ENCODE results near the gene TECPR1.

Gene TECPR1

DNA sequence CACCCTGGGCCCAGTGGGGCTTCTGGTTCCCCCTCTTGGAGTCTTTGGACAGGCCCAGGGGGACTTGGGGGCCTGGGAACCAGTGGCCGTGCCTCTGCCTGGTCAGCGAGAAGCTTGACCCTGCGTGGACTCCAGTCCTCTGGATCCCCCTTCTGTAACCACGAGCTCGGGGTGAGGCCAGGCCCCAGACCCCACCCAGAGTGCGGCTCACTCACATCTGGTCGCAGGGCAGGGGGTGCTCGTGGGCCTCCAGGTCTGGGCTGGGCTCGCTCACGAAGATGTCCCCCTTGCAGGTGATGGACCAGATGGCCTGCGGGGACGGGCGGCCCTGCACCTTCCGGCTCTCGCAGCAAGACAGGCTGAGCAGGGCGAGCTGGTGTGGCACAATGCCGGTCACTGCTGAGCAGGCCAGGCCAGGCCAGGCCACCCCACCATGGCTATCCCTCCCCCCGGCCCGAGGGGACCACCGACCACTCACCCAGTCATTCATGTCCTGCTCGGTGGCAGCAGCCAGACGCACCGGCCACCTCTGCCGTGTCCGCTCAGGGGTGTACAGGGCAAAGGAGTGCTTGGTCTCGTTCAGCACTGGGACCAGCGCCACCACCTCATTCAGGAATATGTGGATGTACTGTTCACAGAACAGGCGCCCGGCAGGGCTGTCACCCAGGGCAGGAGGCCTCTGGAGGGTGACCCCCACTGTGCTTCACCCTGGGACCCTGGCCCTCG lies 21.1 kb downstream of the TECPR1 start:
- no peak overlapping the region for H2BK15ac ChIP-seq (ENCODE audit: low read length)
- H4K8ac ChIP-seq (ENCODE audit: low read depth, low read length), result peak overlapping the region; percentile 43
- no peak overlapping the region for H3K4me2 ChIP-seq (ENCODE audit: insufficient read depth, low read length, poor library complexity, severe bottlenecking)
- no peaks in the 10 kb centered on the region for H3K4me1 ChIP-seq (ENCODE audit: control insufficient read depth in 2 of 2, insufficient read depth in 1 of 2, low read depth in 1 of 2, low read length in 2 of 2)
- no peak overlapping the region for H4K91ac ChIP-seq (ENCODE audit: low read depth, low read length, poor library complexity)
- peaks cover 7 to 13% of the 10 kb centered on the region in 2 donors for H3K36me3 ChIP-seq (replicated peaks in 1 of 2; ENCODE audit: control insufficient read depth in 2 of 2, insufficient read depth in 2 of 2, low read length in 2 of 2)
- H2AK5ac ChIP-seq (ENCODE audit: low read depth, low read length), result no peak overlapping the region
- no peaks in the 10 kb centered on the region for H3K27me3 ChIP-seq (ENCODE audit: control insufficient read depth in 3 of 3, insufficient read depth in 3 of 3, low read depth in 1 of 3, low read length in 3 of 3)
- H3K23ac ChIP-seq (ENCODE audit: low read depth, low read length, poor library complexity), result no peak overlapping the region
- WGBS, 2 donors (ENCODE audit: extremely low coverage in 2 of 2, insufficient read length in 2 of 2, insufficient replicate concordance in 1 of 2), result no CpG with 5 or more reads among the region's 30 CpGs
- no peak for DNase-seq (ENCODE audit: low spot score)
- no peak overlapping the region for H2AFZ ChIP-seq (ENCODE audit: low read length)
- H2BK120ac ChIP-seq (ENCODE audit: low read depth, low read length), result peak overlapping the region; percentile 31
- H2BK12ac ChIP-seq (ENCODE audit: low read length), result no peak overlapping the region
- peaks cover 3% of the 10 kb centered on the region for H3K79me1 ChIP-seq (ENCODE audit: low read depth, low read length)
- peak overlapping the region; percentile 82 for H3K14ac ChIP-seq (ENCODE audit: low read length)
- H2BK5ac ChIP-seq (ENCODE audit: low read length), result no peak overlapping the region
- H3K9me3 ChIP-seq (replicated peaks in 1 of 2; ENCODE audit: control insufficient read depth in 2 of 2, insufficient read depth in 1 of 2, low read depth in 1 of 2, low read length in 2 of 2), result no peaks in the 10 kb centered on the region
- H3K27ac ChIP-seq (replicated peaks; ENCODE audit: low read length), result no peak overlapping the region
- no peak overlapping the region for H3K4ac ChIP-seq (ENCODE audit: low read length)
- H3K4me3 ChIP-seq (ENCODE audit: low read length in 2 of 2), result no peak overlapping the region
- H3K9ac ChIP-seq (ENCODE audit: low read depth, low read length, poor library complexity), result no peak overlapping the region
- H3K18ac ChIP-seq (ENCODE audit: low read length), result peak overlapping the region; percentile 64

DNA sequence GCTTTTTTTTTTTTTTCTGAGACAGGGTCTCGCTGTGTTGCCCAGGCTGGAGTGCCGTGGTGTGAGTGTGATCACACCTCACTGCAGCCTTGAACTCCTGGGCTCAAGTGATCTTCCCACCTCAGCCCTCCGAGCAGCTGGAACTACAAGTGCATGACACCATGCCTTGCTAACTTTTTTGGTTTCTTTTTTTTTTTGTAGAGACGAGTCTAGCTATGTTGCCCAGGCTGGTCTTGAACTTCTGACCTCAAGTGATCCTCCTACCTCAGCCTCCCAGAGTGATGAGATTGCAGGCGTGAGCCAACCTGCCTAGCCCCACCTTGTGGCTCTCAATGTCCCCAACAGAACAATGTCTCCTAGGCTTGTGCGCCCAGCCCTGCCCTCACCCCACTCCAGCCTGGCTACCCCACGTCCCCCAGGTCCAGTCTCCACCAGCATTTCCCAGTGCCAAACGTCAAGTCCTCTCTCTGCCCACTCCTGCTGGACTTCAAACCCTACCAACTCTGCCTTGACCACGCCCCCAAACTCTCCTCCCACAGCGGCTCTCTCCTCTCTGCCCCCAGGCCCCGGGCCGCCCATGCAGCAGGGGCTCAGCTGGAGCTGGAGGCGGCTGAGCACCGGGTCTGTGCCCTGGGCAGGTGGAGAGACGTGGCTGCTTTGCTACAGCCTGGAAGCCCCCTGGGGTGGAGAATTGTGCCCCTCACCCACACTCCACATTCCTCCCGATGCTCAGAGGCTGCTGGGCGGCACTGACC lies 21.9 kb downstream of the TECPR1 start:
- H3K4me2 ChIP-seq (ENCODE audit: insufficient read depth, low read length, poor library complexity, severe bottlenecking), result no peak overlapping the region
- no peaks in the 10 kb centered on the region for H3K4me1 ChIP-seq (ENCODE audit: control insufficient read depth in 2 of 2, insufficient read depth in 1 of 2, low read depth in 1 of 2, low read length in 2 of 2)
- H3K18ac ChIP-seq (ENCODE audit: low read length), result peak overlapping the region; percentile 64
- no peaks in the 10 kb centered on the region for H3K27me3 ChIP-seq (ENCODE audit: control insufficient read depth in 3 of 3, insufficient read depth in 3 of 3, low read depth in 1 of 3, low read length in 3 of 3)
- H3K4ac ChIP-seq (ENCODE audit: low read length), result no peak overlapping the region
- H3K4me3 ChIP-seq (ENCODE audit: low read length in 2 of 2), result no peak overlapping the region
- peak overlapping the region; percentile 17 for H4K8ac ChIP-seq (ENCODE audit: low read depth, low read length)
- no peak overlapping the region for H2AFZ ChIP-seq (ENCODE audit: low read length)
- no peak overlapping the region for H3K27ac ChIP-seq (replicated peaks; ENCODE audit: low read length)
- peak overlapping the region; percentile 43 for H3K23ac ChIP-seq (ENCODE audit: low read depth, low read length, poor library complexity)
- H3K14ac ChIP-seq (ENCODE audit: low read length), result peak overlapping the region; percentile 56
- peaks cover 2% of the 10 kb centered on the region for H3K79me1 ChIP-seq (ENCODE audit: low read depth, low read length)
- no peak overlapping the region for H2BK5ac ChIP-seq (ENCODE audit: low read length)
- no peak overlapping the region for H3K9ac ChIP-seq (ENCODE audit: low read depth, low read length, poor library complexity)
- no peak overlapping the region for H2BK12ac ChIP-seq (ENCODE audit: low read length)
- peaks cover 10 to 15% of the 10 kb centered on the region in 2 donors for H3K36me3 ChIP-seq (replicated peaks in 1 of 2; ENCODE audit: control insufficient read depth in 2 of 2, insufficient read depth in 2 of 2, low read length in 2 of 2)
- WGBS, 2 donors (ENCODE audit: extremely low coverage in 2 of 2, insufficient read length in 2 of 2, insufficient replicate concordance in 1 of 2), result no CpG with 5 or more reads among the region's 17 CpGs
- H2AK5ac ChIP-seq (ENCODE audit: low read depth, low read length), result no peak overlapping the region
- no peaks in the 10 kb centered on the region for H3K9me3 ChIP-seq (replicated peaks in 1 of 2; ENCODE audit: control insufficient read depth in 2 of 2, insufficient read depth in 1 of 2, low read depth in 1 of 2, low read length in 2 of 2)
- no peak for DNase-seq (ENCODE audit: low spot score)
- H2BK120ac ChIP-seq (ENCODE audit: low read depth, low read length), result peak overlapping the region; percentile 31
- H2BK15ac ChIP-seq (ENCODE audit: low read length), result no peak overlapping the region
- H4K91ac ChIP-seq (ENCODE audit: low read depth, low read length, poor library complexity), result no peak overlapping the region

DNA sequence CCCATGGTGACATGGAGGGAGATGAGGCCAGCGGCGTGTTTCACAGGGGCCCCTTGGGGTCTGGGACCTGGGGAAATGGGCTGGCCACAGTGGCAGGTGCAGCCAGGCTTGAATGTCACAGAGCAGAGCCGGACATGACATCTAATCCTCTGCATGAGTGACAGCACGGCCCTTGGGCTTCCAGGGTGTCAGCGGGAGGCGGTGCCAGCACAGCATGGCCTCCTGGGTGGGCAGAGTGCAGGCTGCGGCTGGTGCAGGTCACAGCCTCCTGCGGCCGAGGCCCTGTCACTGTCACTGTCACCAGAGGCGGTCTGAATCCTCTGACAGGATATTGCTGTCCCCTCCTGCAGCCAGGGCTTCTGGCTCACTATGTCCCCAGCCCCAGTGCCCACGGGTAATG lies 22.6 kb downstream of the TECPR1 start:
- Histone ChIP-seq H3K9me3 (replicated peaks in 1 of 2; ENCODE audit: control insufficient read depth in 2 of 2, insufficient read depth in 1 of 2, low read depth in 1 of 2, low read length in 2 of 2) (no peaks in the 10 kb centered on the region), H2AFZ (ENCODE audit: low read length) (no peak overlapping the region)

DNA sequence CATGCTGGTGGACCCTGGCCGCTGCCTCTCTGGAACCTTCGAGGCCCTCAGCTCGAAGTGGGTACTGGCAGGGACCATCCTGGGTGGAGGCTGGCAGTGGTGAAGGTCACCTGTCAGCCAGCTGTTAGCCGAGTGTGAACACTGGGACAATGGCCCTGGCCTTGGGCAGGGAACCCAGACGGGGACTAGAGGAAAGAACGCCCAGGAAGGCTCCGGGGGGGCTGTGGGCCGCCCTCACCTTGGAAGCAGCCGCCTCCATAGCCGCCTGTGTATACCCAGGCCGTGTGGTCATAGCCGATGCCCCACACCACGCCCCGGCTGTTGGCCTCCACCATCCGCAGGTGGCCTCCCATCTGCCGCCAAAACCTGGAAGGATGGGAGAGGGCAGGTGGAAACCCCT lies 23.2 kb downstream of the TECPR1 start:
- peaks cover 10 to 15% of the 10 kb centered on the region in 2 donors for H3K36me3 ChIP-seq (replicated peaks in 1 of 2; ENCODE audit: control insufficient read depth in 2 of 2, insufficient read depth in 2 of 2, low read length in 2 of 2)
- H2BK15ac ChIP-seq (ENCODE audit: low read length), result no peak overlapping the region
- no peaks in the 10 kb centered on the region for H3K9me3 ChIP-seq (replicated peaks in 1 of 2; ENCODE audit: control insufficient read depth in 2 of 2, insufficient read depth in 1 of 2, low read depth in 1 of 2, low read length in 2 of 2)
- no peak for DNase-seq (ENCODE audit: low spot score)
- H4K8ac ChIP-seq (ENCODE audit: low read depth, low read length), result no peak overlapping the region
- no peak overlapping the region for H3K4ac ChIP-seq (ENCODE audit: low read length)
- no peak overlapping the region for H2BK5ac ChIP-seq (ENCODE audit: low read length)
- H3K14ac ChIP-seq (ENCODE audit: low read length), result peak overlapping the region; percentile 8
- H3K18ac ChIP-seq (ENCODE audit: low read length), result no peak overlapping the region
- H3K4me1 ChIP-seq (ENCODE audit: control insufficient read depth in 2 of 2, insufficient read depth in 1 of 2, low read depth in 1 of 2, low read length in 2 of 2), result no peaks in the 10 kb centered on the region
- H2BK12ac ChIP-seq (ENCODE audit: low read length), result no peak overlapping the region
- H4K91ac ChIP-seq (ENCODE audit: low read depth, low read length, poor library complexity), result no peak overlapping the region
- peaks cover 4% of the 10 kb centered on the region for H3K79me1 ChIP-seq (ENCODE audit: low read depth, low read length)
- no peak overlapping the region for H3K27ac ChIP-seq (replicated peaks; ENCODE audit: low read length)
- no peak overlapping the region for H3K4me2 ChIP-seq (ENCODE audit: insufficient read depth, low read length, poor library complexity, severe bottlenecking)
- WGBS, 2 donors (ENCODE audit: extremely low coverage in 2 of 2, insufficient read length in 2 of 2, insufficient replicate concordance in 1 of 2), result no CpG with 5 or more reads among the region's 16 CpGs
- H3K27me3 ChIP-seq (ENCODE audit: control insufficient read depth in 3 of 3, insufficient read depth in 3 of 3, low read depth in 1 of 3, low read length in 3 of 3), result no peaks in the 10 kb centered on the region
- H3K9ac ChIP-seq (ENCODE audit: low read depth, low read length, poor library complexity), result no peak overlapping the region
- H2AFZ ChIP-seq (ENCODE audit: low read length), result no peak overlapping the region
- no peak overlapping the region for H2BK120ac ChIP-seq (ENCODE audit: low read depth, low read length)
- H3K4me3 ChIP-seq (ENCODE audit: low read length in 2 of 2), result no peak overlapping the region
- no peak overlapping the region for H3K23ac ChIP-seq (ENCODE audit: low read depth, low read length, poor library complexity)
- H2AK5ac ChIP-seq (ENCODE audit: low read depth, low read length), result peak overlapping the region; percentile 70

More for the DNA sequence above, 22.6 kb downstream of the TECPR1 start:
- Histone ChIP-seq H3K4ac (ENCODE audit: low read length) (no peak overlapping the region), H3K4me2 (ENCODE audit: insufficient read depth, low read length, poor library complexity, severe bottlenecking) (no peak overlapping the region), H3K14ac (ENCODE audit: low read length) (no peak overlapping the region), H4K8ac (ENCODE audit: low read depth, low read length) (no peak overlapping the region), H3K23ac (ENCODE audit: low read depth, low read length, poor library complexity) (no peak overlapping the region), H2BK5ac (ENCODE audit: low read length) (no peak overlapping the region), H3K36me3 (replicated peaks in 1 of 2; ENCODE audit: control insufficient read depth in 2 of 2, insufficient read depth in 2 of 2, low read length in 2 of 2) (peaks cover 10 to 15% of the 10 kb centered on the region in 2 donors), H2BK120ac (ENCODE audit: low read depth, low read length) (no peak overlapping the region), H3K79me1 (ENCODE audit: low read depth, low read length) (peaks cover 3% of the 10 kb centered on the region), H3K18ac (ENCODE audit: low read length) (peak overlapping the region; percentile 19), H4K91ac (ENCODE audit: low read depth, low read length, poor library complexity) (no peak overlapping the region), H2BK12ac (ENCODE audit: low read length) (no peak overlapping the region), H2AK5ac (ENCODE audit: low read depth, low read length) (no peak overlapping the region), H3K9ac (ENCODE audit: low read depth, low read length, poor library complexity) (peak overlapping the region; percentile 63), H3K27me3 (ENCODE audit: control insufficient read depth in 3 of 3, insufficient read depth in 3 of 3, low read depth in 1 of 3, low read length in 3 of 3) (no peaks in the 10 kb centered on the region), H3K4me1 (ENCODE audit: control insufficient read depth in 2 of 2, insufficient read depth in 1 of 2, low read depth in 1 of 2, low read length in 2 of 2) (no peaks in the 10 kb centered on the region), H3K4me3 (ENCODE audit: low read length in 2 of 2) (no peak overlapping the region), H2BK15ac (ENCODE audit: low read length) (no peak overlapping the region), H3K27ac (replicated peaks; ENCODE audit: low read length) (no peak overlapping the region)
- no peak for DNase-seq (ENCODE audit: low spot score)
- no CpG with 5 or more reads among the region's 11 CpGs for WGBS, 2 donors (ENCODE audit: extremely low coverage in 2 of 2, insufficient read length in 2 of 2, insufficient replicate concordance in 1 of 2)

All from neuronal stem cell (in vitro differentiated cells).